ENCODE data around the gene TP53I3.

Gene TP53I3

DNA sequence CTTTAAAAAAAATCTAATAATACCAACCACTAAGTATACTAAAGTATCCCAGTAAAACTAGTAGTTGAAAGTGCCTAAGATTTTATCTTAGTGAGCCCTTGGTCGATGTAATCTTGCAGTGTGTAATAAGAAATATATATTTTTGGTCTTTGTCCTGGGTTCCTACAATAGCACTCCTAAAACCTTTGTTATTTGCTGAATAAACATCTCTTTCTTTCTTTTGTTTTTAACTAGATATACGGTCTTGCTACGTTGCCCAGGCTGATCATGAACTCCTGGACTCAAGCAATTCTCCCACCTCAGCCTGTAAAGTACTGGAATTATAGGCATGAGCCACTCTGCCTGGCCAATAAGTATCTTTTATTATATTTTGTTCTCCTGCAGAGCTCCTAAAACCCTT is 2.4 kb upstream of the TP53I3 start (continued):
- no peak for TF ChIP-seq POU6F1 (CRISPR knock-in tag; IDR thresholded peaks at IDR 0.05; ENCODE audit: borderline replicate concordance, low read depth)
- TF ChIP-seq ARNTL (CRISPR knock-in tag; IDR thresholded peaks at IDR 0.05; ENCODE audit: borderline replicate concordance, low read depth) = no peak
- no peak for TF ChIP-seq ZFP30 (CRISPR knock-in tag; IDR thresholded peaks at IDR 0.05)
- TF ChIP-seq ZNF8 (CRISPR knock-in tag; IDR thresholded peaks at IDR 0.05) = no peak
- TF ChIP-seq PPARA (CRISPR knock-in tag; IDR thresholded peaks at IDR 0.05; ENCODE audit: borderline replicate concordance) = no peak
- no peak for TF ChIP-seq BACH2 (CRISPR knock-in tag; IDR thresholded peaks at IDR 0.05; ENCODE audit: borderline replicate concordance)
- no peak for TF ChIP-seq CSDC2 (CRISPR knock-in tag; IDR thresholded peaks at IDR 0.05)

DNA sequence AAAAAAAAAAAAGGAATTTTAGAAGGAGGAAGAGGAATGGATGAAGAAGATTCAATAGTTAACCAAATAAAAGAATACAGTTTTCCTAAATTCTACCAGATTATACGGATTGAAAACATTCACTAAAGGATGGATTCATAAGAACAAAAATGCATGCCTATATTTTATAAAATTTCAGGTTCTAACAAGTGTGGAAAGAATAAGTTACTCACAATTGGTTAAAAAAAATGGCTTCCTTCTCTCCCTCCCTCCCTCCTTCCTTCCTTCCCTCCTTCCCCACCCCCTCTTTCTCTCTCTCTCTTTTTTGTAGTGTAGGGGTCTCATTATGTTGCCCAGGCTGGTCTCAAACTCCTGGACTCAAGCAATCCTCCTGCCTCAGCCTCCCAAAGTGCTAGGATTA is 1.6 kb upstream of the TP53I3 start:
- ATAC-seq = no peak
- no peak for TF ChIP-seq ZNF8 (CRISPR knock-in tag; IDR thresholded peaks at IDR 0.05)
- TF ChIP-seq ZFP30 (CRISPR knock-in tag; IDR thresholded peaks at IDR 0.05) = no peak
- TF ChIP-seq SNAI2 (CRISPR knock-in tag; IDR thresholded peaks at IDR 0.05) = no peak
- TF ChIP-seq ZFP3 (CRISPR knock-in tag; IDR thresholded peaks at IDR 0.05) = no peak
- TF ChIP-seq BACH2 (CRISPR knock-in tag; IDR thresholded peaks at IDR 0.05; ENCODE audit: borderline replicate concordance) = no peak
- no peak for TF ChIP-seq CSDC2 (CRISPR knock-in tag; IDR thresholded peaks at IDR 0.05)
- no peak for TF ChIP-seq ZNF565 (CRISPR knock-in tag; conservative IDR thresholded peaks at IDR 0.05; ENCODE audit: low read depth)
- TF ChIP-seq, protein P1, sequence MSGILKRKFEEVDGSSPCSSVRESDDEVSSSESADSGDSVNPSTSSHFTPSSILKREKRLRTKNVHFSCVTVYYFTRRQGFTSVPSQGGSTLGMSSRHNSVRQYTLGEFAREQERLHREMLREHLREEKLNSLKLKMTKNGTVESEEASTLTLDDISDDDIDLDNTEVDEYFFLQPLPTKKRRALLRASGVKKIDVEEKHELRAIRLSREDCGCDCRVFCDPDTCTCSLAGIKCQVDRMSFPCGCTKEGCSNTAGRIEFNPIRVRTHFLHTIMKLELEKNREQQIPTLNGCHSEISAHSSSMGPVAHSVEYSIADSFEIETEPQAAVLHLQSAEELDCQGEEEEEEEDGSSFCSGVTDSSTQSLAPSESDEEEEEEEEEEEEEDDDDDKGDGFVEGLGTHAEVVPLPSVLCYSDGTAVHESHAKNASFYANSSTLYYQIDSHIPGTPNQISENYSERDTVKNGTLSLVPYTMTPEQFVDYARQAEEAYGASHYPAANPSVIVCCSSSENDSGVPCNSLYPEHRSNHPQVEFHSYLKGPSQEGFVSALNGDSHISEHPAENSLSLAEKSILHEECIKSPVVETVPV (CRISPR knock-in tag; IDR thresholded peaks at IDR 0.05) = no peak
- no peak for TF ChIP-seq TCF4 (CRISPR knock-in tag; IDR thresholded peaks at IDR 0.05; ENCODE audit: borderline replicate concordance)
- TF ChIP-seq PATZ1 (CRISPR knock-in tag; IDR thresholded peaks at IDR 0.05; ENCODE audit: borderline replicate concordance) = no peak
- TF ChIP-seq ZNF70 (CRISPR knock-in tag; IDR thresholded peaks at IDR 0.05) = no peak
- no peak for TF ChIP-seq CREB5 (CRISPR knock-in tag; IDR thresholded peaks at IDR 0.05; ENCODE audit: low read depth)
- TF ChIP-seq, protein P2, sequence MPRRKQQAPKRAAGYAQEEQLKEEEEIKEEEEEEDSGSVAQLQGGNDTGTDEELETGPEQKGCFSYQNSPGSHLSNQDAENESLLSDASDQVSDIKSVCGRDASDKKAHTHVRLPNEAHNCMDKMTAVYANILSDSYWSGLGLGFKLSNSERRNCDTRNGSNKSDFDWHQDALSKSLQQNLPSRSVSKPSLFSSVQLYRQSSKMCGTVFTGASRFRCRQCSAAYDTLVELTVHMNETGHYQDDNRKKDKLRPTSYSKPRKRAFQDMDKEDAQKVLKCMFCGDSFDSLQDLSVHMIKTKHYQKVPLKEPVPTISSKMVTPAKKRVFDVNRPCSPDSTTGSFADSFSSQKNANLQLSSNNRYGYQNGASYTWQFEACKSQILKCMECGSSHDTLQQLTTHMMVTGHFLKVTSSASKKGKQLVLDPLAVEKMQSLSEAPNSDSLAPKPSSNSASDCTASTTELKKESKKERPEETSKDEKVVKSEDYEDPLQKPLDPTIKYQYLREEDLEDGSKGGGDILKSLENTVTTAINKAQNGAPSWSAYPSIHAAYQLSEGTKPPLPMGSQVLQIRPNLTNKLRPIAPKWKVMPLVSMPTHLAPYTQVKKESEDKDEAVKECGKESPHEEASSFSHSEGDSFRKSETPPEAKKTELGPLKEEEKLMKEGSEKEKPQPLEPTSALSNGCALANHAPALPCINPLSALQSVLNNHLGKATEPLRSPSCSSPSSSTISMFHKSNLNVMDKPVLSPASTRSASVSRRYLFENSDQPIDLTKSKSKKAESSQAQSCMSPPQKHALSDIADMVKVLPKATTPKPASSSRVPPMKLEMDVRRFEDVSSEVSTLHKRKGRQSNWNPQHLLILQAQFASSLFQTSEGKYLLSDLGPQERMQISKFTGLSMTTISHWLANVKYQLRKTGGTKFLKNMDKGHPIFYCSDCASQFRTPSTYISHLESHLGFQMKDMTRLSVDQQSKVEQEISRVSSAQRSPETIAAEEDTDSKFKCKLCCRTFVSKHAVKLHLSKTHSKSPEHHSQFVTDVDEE (CRISPR knock-in tag; IDR thresholded peaks at IDR 0.05) = no peak
- TF ChIP-seq TOX (CRISPR knock-in tag; IDR thresholded peaks at IDR 0.05; ENCODE audit: borderline replicate concordance) = no peak
- TF ChIP-seq RARB (CRISPR knock-in tag; IDR thresholded peaks at IDR 0.05) = no peak
- no peak for TF ChIP-seq ISL1 (CRISPR knock-in tag; IDR thresholded peaks at IDR 0.05)
- TF ChIP-seq ESRRG (CRISPR knock-in tag; IDR thresholded peaks at IDR 0.05) = no peak

- TF ChIP-seq BACH2 (CRISPR knock-in tag; IDR thresholded peaks at IDR 0.05; ENCODE audit: borderline replicate concordance) (no peak), ZNF70 (CRISPR knock-in tag; IDR thresholded peaks at IDR 0.05) (no peak), TCF4 (CRISPR knock-in tag; IDR thresholded peaks at IDR 0.05; ENCODE audit: borderline replicate concordance) (no peak), TOX (CRISPR knock-in tag; IDR thresholded peaks at IDR 0.05; ENCODE audit: borderline replicate concordance) (no peak), ISL1 (CRISPR knock-in tag; IDR thresholded peaks at IDR 0.05) (no peak), OSR1 (CRISPR knock-in tag; IDR thresholded peaks at IDR 0.05) (no peak), CSDC2 (CRISPR knock-in tag; IDR thresholded peaks at IDR 0.05) (no peak), POU6F1 (CRISPR knock-in tag; IDR thresholded peaks at IDR 0.05; ENCODE audit: borderline replicate concordance, low read depth) (no peak)
- TF ChIP-seq, protein P2 (CRISPR knock-in tag; IDR thresholded peaks at IDR 0.05) = no peak
- ATAC-seq = no peak
These were observed 511 bp upstream of the TP53I3 start for GRCh38 chr2:24085200-24085489.
